Measurements from ENCODE around the gene ATRX.
A peak's percentile ranks its signal among the peaks of the same experiment; 100 is the strongest.
"Not testable (repeated sequence)": the region's sequence is repeated elsewhere in the genome, so short reads cannot be mapped to it uniquely, and the experiment has no call there.

ATRX gene, protein sequence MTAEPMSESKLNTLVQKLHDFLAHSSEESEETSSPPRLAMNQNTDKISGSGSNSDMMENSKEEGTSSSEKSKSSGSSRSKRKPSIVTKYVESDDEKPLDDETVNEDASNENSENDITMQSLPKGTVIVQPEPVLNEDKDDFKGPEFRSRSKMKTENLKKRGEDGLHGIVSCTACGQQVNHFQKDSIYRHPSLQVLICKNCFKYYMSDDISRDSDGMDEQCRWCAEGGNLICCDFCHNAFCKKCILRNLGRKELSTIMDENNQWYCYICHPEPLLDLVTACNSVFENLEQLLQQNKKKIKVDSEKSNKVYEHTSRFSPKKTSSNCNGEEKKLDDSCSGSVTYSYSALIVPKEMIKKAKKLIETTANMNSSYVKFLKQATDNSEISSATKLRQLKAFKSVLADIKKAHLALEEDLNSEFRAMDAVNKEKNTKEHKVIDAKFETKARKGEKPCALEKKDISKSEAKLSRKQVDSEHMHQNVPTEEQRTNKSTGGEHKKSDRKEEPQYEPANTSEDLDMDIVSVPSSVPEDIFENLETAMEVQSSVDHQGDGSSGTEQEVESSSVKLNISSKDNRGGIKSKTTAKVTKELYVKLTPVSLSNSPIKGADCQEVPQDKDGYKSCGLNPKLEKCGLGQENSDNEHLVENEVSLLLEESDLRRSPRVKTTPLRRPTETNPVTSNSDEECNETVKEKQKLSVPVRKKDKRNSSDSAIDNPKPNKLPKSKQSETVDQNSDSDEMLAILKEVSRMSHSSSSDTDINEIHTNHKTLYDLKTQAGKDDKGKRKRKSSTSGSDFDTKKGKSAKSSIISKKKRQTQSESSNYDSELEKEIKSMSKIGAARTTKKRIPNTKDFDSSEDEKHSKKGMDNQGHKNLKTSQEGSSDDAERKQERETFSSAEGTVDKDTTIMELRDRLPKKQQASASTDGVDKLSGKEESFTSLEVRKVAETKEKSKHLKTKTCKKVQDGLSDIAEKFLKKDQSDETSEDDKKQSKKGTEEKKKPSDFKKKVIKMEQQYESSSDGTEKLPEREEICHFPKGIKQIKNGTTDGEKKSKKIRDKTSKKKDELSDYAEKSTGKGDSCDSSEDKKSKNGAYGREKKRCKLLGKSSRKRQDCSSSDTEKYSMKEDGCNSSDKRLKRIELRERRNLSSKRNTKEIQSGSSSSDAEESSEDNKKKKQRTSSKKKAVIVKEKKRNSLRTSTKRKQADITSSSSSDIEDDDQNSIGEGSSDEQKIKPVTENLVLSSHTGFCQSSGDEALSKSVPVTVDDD (N-terminal part only)

DNA sequence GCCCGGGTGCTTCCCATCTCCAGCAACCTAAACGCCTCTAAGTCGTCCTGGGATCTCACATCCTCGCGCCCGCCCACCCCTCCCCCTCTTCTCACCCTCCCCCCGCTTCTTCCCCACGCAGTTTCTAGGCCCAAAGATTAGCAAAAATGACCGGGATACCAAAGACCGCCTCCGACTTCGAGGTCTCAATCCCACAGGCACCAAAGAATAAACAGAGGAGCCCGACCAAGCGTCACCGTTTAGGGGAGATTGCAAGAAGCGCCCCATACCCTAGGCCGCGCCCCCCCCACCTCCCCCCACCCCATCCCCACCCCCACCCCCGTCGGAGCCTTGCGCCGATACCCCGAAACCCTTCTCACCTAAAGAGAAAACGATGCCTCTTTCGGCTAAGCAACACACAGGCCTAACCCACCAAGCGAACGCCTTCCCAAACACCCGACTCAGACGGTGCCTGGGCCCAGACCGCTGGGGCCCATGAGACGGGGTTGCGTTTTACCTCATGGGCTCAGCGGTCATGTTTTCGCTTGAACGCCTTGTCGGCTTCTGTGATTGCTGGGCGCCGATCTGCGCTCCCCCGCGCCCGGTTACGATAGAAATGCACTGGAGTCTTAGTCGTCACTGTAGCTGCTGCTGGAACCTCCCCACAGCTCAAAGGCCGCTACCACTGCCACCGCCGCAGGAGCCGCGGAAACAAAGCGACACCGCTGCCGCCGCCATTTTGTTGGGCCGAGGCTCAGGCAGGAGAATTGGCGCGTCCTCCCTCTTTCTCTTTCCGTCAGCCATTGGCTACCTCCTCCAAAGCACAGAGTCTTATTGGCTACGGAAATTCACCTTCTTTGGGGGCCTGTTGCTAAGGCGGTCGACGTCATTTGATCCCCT, at the start of gene ATRX:
Gene ATRX, minus strand, starts transcription at position 731 of the 879 bp plus-strand sequence. Its CDS starts 215 bp downstream, at position 516.
- peak; percentile 90 for DNase-seq (ENCODE audit: low spot score)

- DNase-seq (ENCODE audit: low spot score) = not testable (repeated sequence)
Measured at GRCh38 chrX:77831544-77831943, 45.5 kb upstream of the ATRX start.

GRCh38 chrX:77821989-77822388, 36.0 kb upstream of the ATRX start:
- not testable (repeated sequence) for DNase-seq (ENCODE audit: low spot score)

GRCh38 chrX:77820091-77820727, 34.2 kb upstream of the ATRX start:
- no peak for DNase-seq (ENCODE audit: low spot score)

- no peak for DNase-seq (ENCODE audit: low spot score)
Measured at GRCh38 chrX:77814210-77814609, 28.2 kb upstream of the ATRX start.

GRCh38 chrX:77802201-77802600, 16.2 kb upstream of the ATRX start:
- no peak for DNase-seq (ENCODE audit: low spot score)

DNA sequence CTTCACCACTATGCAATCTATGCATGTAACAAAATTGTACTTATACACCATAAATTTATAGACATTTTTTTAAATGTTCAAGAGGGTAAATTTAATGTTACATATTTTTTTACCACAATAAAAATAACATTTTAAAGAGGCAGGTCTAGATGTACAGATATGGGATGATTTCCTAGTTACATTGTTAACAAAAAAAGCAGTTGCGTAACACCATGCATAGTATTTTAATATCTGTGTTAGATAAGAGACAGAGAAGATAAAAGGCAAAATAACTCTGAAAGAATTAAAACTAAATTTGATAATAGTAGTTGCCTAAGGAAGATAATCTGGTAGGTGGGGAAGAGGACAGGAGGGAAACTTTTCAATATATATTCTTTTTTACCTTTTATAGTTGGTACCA, 9.1 kb upstream of the ATRX start:
- DNase-seq (ENCODE audit: low spot score) = no peak

DNA sequence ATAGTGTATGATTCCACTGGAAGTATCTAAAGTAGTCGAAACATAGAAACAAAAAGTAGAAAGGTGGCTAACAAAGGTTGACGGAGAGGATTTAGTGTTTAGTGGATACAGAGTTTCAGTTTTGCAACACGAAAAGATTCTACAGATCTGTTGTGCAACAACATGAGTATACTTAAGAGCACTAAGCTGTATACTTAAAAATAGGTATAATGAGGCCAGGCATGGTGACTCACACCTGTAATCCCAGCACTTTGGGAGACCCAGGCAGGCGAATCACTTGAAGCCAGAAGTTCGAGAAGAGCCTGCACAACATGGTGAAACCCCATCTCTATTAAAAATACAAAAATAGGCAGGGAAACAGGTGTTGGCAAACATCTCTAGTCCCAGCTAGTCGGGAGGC, 7.9 kb upstream of the ATRX start:
- no peak for DNase-seq (ENCODE audit: low spot score)

- peak; percentile 28 for DNase-seq (ENCODE audit: low spot score)
Measured at GRCh38 chrX:77788050-77788449, 2.0 kb upstream of the ATRX start.

- DNase-seq (ENCODE audit: low spot score) = no peak
Measured at GRCh38 chrX:77786365-77786680, 307 bp upstream of the ATRX start.

- no peak for DNase-seq (ENCODE audit: low spot score)
Measured at GRCh38 chrX:77779695-77780094, 6.3 kb downstream of the ATRX start.

DNA sequence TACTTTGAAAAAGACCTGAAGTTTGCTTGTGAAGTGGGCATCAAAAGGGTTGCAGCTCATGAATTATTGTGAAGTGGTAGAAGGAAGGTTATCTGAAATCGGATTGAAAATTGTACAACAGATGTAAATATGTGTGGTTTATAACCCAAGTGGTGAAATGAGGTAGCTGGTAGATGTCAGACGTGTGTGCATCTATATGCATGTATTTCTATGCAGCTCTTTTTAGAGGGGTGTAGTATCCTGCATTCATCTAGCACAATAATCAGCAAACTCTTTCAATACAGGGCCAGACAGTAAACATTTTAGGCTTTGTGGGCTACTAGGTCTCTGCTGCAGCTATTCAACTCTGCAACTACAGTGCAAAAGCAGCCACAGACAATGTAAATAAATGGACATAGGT, 9.4 kb downstream of the ATRX start:
- DNase-seq (ENCODE audit: low spot score) = no peak

- DNase-seq (ENCODE audit: low spot score) = no peak
Measured at GRCh38 chrX:77771601-77772000, 14.4 kb downstream of the ATRX start.

GRCh38 chrX:77768787-77769186, 17.2 kb downstream of the ATRX start:
- DNase-seq (ENCODE audit: low spot score) = no peak

- not testable (repeated sequence) for DNase-seq (ENCODE audit: low spot score)
Measured at GRCh38 chrX:77766212-77766611, 19.8 kb downstream of the ATRX start.

- DNase-seq (ENCODE audit: low spot score) = no peak
Measured at GRCh38 chrX:77755561-77755960, 30.5 kb downstream of the ATRX start.

DNA sequence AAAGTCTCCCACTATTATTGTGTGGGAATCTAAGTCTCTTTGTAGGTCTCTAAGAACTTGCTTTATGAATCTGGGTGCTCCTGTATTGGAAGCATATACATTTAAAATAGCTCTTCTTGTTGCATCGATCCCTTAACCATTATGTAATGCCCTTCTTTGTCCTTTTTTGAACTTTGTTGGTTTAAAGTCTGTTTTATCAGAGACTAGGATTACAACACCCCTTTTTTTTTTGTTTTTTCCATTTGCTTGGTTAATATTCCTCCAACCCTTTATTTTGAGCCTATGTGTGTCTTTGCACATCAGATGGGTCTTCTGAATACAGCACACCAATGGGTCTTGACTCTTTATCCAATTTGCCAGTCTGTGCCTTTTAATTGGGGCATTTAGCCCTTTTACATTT, 32.1 kb downstream of the ATRX start:
- DNase-seq (ENCODE audit: low spot score) = not testable (repeated sequence)

- DNase-seq (ENCODE audit: low spot score) = no peak
Measured at GRCh38 chrX:77749695-77750094, 36.3 kb downstream of the ATRX start.

GRCh38 chrX:77743720-77744119, 42.3 kb downstream of the ATRX start:
- DNase-seq (ENCODE audit: low spot score) = no peak

DNA sequence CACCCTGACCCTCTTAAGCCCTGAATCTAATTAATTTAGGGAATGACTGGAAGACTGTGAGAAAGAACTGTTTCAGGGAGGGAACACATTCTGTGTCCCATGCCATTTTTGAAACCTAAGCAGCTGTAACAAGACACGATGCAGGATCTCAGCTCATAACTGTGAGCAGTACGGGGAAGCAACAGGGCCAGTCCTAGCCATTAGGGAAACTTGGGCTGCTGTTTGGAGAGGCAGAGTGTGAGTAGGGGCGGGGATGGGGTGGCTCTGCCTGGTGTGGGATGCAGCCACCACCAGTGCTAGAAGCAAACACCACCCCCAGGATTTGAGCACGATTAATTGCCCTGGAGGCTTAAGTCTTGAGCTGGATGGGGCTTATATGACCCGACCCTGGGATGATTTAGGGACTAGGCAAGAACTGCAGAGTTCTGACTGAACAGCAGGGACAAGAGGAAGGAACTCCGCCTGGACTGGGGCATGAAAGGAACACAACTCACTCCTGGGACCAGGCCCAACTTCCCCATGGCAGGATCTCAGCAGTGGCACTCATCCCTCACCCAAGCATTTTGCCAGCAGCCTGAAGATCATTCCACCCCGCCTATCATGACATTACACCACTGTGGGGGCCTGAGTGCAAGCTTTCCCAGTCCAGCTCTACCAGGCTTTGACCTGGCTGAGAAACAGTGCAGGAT, 43.1 kb downstream of the ATRX start:
- DNase-seq (ENCODE audit: low spot score) = peak; percentile 16
